Measurements from ENCODE around the gene FHOD3.

Gene FHOD3

DNA sequence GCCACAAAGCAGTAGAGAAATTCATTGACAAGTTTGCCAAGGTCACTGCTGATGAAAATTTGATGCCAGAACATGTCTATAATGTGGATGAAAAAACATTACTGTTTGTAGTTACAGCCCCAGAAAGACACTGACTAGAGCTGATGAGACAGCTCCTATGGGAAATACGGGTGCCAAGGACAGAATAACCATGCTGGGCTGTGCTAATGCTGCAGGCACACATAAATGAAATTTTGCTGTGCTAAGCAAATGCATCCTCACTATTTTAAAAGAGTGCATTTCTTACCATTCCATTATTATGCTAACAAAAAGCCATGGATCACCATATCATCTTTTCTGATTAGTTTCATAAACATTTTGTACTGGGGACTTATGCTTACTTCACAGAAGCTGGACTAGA lies 208.2 kb downstream of the FHOD3 start:
- no peak overlapping the region for H3K4me3 ChIP-seq (replicated peaks; ENCODE audit: low read depth, low read length)
- DNase-seq (ENCODE audit: extremely low read depth, low read depth), result no peak
- TF ChIP-seq, protein P1, sequence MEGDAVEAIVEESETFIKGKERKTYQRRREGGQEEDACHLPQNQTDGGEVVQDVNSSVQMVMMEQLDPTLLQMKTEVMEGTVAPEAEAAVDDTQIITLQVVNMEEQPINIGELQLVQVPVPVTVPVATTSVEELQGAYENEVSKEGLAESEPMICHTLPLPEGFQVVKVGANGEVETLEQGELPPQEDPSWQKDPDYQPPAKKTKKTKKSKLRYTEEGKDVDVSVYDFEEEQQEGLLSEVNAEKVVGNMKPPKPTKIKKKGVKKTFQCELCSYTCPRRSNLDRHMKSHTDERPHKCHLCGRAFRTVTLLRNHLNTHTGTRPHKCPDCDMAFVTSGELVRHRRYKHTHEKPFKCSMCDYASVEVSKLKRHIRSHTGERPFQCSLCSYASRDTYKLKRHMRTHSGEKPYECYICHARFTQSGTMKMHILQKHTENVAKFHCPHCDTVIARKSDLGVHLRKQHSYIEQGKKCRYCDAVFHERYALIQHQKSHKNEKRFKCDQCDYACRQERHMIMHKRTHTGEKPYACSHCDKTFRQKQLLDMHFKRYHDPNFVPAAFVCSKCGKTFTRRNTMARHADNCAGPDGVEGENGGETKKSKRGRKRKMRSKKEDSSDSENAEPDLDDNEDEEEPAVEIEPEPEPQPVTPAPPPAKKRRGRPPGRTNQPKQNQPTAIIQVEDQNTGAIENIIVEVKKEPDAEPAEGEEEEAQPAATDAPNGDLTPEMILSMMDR (IDR thresholded peaks at IDR 0.05; ENCODE audit: low read depth, low read length, missing control alignments), result no peak

DNA sequence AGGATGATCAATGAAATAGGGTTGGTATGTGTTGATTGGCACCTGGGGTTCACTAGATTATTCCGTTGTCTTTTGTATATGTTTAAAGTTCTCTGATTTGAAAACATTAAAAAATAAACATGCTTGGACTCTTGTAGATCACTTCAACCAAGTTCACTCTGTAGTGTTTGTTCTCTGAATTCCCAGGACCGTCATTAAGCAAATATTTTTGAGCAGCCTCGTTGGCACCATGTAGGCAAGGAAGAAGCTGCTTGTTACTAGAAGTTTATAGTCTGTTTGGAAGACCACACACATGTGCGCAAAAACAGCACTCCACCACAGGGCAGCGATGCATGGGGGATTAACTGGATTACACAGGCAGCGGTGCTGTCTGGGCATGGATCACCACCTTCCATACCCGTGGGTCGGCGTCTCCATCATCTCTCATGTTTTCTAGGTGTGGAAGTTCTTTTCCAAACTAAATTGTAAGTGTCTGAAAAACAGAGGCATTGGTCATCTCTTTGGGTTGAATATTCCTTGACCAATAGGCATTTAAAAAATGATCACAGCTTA lies 212.2 kb downstream of the FHOD3 start:
- TF ChIP-seq, protein P1 (IDR thresholded peaks at IDR 0.05; ENCODE audit: low read depth, low read length, missing control alignments), result no peak
- no peak for DNase-seq (ENCODE audit: extremely low read depth, low read depth)
- H3K4me3 ChIP-seq (replicated peaks; ENCODE audit: low read depth, low read length), result no peak overlapping the region

DNA sequence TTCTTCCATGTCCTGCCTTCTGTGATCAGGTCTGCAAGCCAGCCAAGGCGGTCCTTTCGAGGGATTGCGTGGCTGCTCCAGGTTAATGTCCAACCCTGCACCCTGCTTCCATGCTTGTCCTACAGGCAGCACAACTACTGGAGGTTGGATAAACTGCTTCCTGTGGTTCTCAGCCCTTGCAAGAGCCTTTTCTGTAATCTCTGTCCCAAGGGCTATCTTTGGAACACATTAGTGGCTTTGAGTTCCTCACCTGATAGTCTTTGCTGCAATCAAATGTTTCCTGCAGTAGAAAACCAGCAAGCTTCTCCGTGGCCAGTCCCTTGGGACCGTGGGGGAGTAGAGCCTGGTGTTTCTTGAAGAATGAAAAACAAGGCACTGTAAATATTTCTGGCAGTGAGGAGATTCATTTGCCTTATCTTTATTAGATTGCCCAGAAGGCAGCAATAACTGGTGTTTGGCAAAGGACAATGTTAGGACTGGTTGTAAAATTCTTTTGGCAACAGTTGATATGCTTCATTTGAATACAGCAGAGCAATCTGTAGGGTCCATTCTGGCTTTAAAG lies 214.4 kb downstream of the FHOD3 start:
- H3K4me3 ChIP-seq (replicated peaks; ENCODE audit: low read depth, low read length), result no peak overlapping the region
- no peak for DNase-seq (ENCODE audit: extremely low read depth, low read depth)
- TF ChIP-seq, protein P1 (IDR thresholded peaks at IDR 0.05; ENCODE audit: low read depth, low read length, missing control alignments), result no peak

DNA sequence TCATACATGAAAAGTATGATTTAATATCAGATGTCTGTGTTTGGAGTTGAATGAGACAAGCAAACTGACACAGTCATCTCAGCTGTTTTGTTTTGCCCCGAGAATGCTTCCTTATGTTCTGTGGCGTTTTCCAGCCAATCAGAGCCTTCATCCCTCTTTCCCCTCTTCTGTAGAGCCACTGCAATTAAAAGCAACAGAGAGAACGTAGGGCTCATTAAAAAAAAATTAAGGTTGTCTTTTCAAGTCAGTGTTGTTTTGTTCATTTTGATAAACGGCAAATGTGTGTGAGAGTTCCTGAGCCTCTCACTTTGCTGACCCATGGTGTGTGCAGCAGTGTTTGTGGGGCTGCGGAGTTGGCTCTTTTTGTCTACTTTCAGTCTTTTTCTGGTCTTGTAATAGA lies 216.0 kb downstream of the FHOD3 start:
- H3K4me3 ChIP-seq (replicated peaks; ENCODE audit: low read depth, low read length), result no peak overlapping the region
- TF ChIP-seq, protein P1 (IDR thresholded peaks at IDR 0.05; ENCODE audit: low read depth, low read length, missing control alignments), result no peak
- no peak for DNase-seq (ENCODE audit: extremely low read depth, low read depth)

DNA sequence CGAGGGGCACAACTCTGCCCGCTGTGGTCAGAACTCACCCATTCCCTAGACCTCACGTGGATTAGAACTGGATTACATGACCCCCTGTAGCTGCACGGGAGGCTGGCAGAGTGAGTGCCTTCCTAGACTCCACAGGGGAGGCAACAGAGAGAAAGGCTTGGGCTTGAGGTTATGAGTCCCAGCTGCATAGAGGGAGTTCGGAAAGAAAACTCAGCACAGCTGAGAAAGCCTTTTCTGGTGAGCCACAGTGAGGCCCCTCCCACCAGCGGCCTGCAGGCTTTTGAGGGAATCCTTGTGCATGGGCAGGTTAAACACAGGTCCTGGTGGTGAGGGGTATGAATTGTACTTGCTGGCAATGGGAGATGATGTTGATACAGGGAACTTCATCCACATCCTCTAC lies 217.3 kb downstream of the FHOD3 start:
- DNase-seq (ENCODE audit: extremely low read depth, low read depth), result no peak
- H3K4me3 ChIP-seq (replicated peaks; ENCODE audit: low read depth, low read length), result no peak overlapping the region
- TF ChIP-seq, protein P1 (IDR thresholded peaks at IDR 0.05; ENCODE audit: low read depth, low read length, missing control alignments), result no peak

DNA sequence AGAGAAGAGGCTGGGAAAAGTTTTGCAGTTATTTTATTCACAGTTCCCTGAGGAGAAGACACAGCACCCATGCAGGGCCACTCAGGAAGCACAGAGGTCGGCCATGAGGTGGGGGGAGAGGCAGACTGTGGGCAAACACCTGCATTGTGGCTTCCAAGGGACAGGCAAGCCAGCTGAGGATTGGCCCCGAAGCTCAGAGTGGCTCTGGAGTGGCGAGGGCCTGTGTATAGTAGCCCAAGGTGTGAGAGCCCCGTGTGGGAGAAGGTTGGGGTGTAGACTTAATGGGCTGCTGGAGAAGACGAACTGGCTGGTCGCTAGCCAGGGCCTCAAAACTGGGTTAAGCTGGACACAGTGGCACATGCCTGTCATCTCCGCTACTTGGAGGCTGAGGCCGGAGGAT lies 218.7 kb downstream of the FHOD3 start:
- DNase-seq (ENCODE audit: extremely low read depth, low read depth), result no peak
- no peak overlapping the region for H3K4me3 ChIP-seq (replicated peaks; ENCODE audit: low read depth, low read length)
- TF ChIP-seq, protein P1 (IDR thresholded peaks at IDR 0.05; ENCODE audit: low read depth, low read length, missing control alignments), result no peak

DNA sequence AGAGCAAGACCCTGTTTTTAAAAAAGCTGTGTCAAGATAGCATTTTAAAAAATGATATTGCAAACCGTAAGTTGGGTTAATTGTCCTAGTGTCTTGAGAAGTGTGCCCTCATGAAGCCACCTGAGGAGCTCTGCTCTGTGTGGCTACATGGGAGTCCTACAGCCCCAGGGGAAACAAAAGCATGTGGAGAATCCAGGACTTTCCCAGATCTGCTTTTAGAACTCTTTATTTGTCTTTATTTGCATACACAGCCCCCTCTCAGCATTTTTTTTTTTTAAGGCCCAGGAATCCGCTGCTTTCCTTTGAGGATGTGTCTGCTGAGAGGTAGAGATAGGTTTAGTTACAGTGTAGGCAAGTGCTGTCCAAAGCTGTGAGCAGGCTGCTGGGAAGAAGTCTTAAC lies 219.2 kb downstream of the FHOD3 start:
- TF ChIP-seq, protein P1 (IDR thresholded peaks at IDR 0.05; ENCODE audit: low read depth, low read length, missing control alignments), result no peak
- DNase-seq (ENCODE audit: extremely low read depth, low read depth), result no peak
- no peak overlapping the region for H3K4me3 ChIP-seq (replicated peaks; ENCODE audit: low read depth, low read length)

All from HFF-Myc (cell line).